GM21528 (cell line): Measurements from ENCODE around the gene TGFB3.
A peak's percentile ranks its signal among the peaks of the same experiment; 100 is the strongest.
"Not testable (repeated sequence)": the region's sequence is repeated elsewhere in the genome, so short reads cannot be mapped to it uniquely, and the experiment has no call there.

ENCODE experiments used
- ATAC-seq: cut with Tn5 transposase; IDR thresholded peaks from one replicate; pipeline ENCODE4 v1.9.1; 2021; ENCODE audit warnings: mild to moderate bottlenecking, moderate library complexity; ENCODE audit not compliant: unreplicated experiment, low FRiP score

The TGFB3 gene

DNA sequence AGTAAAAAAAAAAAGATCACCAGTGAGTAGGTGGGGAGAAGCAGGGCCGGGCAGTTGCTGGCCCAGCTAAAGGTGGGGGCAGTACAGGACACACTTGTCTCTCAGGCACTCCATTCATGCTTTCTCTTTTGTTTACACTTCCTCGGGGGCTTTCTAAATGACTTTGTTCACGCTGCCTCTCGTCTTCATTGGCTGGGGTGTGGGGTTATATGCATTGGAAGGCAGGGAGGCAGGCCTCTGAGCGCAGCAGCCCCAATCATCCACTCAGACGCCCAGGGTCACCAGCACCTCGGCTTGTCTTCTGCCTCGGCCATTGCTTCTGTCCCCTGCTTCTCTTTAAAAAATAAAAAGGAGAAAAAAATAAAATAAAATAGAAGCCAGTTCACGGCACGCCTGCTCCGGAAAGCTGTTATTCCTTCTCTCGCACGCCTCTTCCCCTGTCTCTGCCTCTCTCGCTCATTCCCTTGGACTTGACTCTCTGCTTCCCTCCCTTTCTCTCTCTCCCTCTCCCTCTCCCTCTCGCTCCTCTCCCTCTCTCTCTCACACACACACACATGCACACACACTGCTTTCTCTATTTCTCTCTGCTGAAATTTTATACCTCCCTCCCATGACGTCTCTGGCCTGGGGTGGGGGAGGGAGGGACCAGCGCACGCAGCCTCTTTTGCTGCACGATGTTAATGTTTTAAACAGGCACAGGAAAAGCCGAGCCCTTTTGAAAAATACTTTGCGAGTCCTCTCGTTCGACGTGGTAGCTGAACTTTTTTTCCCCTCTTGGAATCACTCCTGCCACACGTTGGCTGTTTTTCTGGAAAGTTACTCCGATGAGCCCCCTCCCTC, at the start of gene TGFB3:
Gene TGFB3 (minus strand): TSS at position 570 of the 840 bp plus-strand sequence. CDS start 1,102 bp downstream, outside the sequence.
- ATAC-seq = peak; percentile 38

DNA sequence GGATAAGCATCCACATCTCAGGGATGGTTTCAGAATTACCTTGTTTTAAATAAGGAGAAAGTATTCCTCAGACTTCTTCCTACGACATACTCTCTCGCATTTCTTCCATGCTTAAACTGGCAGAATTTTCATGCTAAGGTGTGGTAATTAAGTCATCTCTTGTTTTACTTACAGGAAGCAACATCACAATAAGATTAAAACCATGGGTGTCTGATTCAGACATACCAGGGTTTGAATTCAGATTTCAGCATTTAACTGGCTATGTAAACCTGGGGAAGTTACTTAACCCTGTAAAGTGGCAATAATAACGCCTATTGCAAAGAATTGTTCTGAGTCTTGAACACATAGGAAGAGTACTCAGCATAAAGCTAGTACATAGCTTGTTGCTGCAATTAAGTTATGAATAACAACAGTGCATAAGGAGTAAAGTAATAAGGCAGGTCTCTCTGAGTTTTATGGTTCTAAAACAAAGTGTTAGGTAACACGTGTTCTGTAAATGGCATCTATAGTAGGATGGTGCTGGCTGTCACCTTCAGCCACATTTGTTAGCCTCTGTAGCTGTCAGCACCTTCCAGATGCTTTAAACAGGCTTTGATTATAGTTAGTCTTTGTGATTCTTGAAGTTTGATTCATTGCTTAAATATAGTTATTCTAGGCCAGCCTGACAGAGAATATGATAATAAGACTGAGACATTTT, 42.6 kb upstream of the TGFB3 start:
- ATAC-seq = no peak

DNA sequence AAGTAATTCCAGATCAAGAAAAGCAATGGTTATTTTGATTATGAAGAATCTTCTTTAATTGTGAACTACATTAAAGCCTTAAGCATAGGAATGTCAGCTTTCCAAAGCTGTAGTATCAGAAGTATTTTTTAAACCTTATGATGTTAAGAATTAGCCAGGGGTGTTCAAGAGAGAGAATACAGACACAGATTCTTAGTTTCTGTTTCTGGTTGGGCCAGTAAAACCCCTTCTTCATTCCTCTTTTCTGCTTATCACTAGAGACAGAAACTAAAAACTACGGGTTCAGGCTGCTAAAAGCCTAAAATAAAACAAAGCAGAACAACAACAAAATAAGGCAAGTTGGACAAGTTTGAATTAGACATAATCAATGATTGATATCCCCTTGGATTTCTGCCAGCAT, 42.0 kb upstream of the TGFB3 start:
- ATAC-seq = no peak

DNA sequence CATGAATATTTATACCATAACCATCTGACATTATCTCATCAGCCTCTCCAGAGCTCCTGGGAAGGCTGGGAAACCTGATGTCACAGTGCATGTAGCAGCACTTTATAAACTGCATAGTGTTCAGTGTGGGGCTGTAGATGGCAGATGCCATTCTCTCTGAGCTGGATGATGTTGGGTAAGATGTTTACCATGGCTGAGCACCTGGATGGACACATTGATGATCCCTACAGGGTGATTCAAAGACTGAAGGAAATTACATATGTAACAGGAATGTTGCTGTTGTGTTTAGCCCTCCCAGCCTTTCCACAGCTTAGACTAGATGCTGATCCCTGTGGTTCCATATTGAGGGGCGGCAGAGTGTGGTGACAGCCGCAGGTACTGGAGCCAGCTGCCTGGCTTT, 41.2 kb upstream of the TGFB3 start:
- ATAC-seq = no peak

DNA sequence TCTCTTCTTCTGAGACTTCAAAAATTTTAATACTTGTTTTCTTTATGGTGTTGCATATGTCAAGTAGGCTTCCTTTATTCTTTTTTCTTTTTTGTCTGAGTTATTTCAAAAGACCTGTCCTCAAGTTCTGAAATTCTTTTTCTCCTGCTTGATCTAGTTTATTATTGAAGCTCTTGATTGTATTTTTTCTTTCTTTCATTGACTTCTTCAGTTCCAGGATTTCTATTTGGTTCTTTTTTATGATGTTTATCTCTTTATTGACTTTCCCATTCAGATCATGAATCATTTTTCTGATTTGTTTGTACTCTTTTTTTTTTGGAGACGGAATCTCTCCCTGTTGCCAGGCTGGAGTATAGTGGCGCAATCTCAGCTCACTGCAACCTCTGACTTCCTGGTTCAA, 37.9 kb upstream of the TGFB3 start:
- no peak for ATAC-seq

DNA sequence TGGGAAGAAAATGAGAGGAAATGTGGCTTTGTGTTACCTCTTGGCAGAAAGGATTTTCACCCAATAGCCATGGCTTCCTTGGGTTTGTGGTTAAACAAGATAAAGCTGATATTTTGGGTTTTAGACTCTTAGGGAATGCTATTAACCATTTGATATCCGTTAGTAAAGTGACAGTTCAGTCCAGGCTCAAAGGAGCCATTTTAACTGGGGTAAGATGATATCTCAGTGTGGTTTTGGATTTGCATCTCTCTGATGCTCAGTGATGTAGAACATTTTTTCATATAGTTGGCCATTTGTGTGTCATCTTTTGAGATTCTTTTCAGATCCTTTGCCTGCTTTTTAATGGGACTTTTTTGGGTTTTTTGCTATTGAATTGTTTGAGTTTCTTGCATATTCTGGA, 33.9 kb upstream of the TGFB3 start:
- no peak for ATAC-seq

DNA sequence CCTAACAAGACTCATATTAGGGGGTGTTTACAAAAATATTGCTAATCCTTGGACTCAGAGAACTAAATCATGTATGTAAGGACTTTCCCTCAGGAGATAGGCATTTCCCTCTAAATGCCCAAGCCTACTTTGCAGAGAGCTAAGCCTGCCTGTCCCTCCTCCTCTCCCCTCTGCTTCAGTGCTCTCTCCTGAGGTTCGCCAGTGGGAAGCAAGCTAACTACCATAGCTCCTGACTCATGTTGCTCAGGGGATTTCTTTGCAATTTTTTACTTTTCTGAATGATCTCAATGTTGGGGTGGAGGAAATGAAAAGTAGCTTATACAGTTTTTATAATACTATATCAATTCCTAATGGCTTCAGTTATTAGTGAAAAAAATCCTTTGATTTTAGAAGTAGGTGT, 33.4 kb upstream of the TGFB3 start:
- ATAC-seq = no peak

DNA sequence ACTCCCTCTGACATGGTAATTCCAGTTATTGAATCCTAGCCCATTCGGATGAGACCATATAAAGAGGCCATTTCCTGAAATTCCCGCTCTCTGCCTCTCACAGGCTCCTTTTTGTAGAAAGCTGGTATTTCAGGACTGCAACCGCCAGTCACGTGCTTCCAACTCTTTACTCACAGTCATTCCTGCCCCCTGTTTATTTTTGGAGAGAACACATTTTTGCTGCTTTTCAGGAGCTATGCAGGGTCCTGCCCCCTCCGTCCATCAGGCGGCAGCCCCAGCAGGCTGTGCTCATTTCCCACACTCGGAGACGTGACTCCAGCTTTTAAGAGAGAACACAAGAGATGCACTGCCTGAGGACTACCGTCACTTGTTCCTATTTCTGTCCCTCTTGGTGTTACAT, 30.6 kb upstream of the TGFB3 start:
- ATAC-seq = no peak

DNA sequence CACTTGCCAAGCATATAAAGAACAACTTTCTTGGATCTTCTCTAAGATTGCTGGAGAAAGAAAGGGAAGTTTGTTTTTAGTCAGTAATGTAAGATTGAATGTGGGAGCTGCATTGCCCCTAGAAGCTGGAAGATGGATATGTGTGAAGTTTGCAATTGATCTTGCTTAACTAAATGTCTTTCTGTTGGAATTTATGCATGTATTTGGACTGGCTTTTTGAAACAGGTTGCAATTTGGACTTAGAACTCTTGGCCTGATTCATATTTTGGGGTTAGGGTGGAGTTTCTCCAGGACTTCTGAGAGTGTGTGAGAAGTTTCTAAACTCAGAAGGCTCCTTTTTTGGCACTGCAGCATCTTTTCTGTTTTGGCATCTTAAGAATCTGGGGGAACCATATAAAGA, 30.1 kb upstream of the TGFB3 start:
- ATAC-seq = no peak

DNA sequence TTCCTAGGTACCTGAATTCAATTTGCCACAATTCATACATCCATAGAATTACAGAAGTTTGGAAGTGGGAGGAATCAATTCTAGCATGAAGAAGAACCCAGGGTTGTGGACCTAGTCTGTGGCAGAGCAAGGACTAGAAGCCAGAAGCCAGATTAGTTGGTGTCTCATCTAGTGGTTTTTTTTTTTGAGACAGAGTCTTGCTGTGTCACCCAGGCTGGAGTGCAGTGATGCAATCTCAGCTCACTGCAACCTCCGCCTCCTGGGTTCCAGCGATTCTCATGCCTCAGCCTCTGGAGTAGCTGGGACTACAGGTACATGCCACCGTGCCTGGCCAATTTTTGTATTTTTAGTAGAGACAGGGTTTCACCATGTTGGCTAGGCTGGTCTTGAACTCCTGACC, 27.8 kb upstream of the TGFB3 start:
- ATAC-seq = not testable (repeated sequence)

DNA sequence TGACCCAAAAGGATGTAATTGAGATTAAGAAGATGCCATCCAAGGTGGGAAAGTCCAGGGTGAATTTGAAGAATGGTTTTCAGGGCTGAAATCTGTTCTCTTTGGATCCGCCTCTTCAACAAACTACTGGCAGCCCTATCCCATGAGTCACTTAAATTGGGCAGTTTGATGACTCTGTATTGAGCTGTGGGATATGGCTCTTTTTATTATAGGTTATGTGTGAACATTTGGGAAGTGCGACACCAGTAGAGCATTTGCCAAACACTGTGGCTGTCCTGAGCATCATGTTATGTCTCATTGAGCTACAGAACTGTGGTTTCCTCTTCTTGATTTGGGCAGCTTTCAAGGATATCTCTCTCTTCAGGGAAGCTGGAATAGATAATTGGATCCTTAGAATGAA, 26.1 kb upstream of the TGFB3 start:
- ATAC-seq = no peak

DNA sequence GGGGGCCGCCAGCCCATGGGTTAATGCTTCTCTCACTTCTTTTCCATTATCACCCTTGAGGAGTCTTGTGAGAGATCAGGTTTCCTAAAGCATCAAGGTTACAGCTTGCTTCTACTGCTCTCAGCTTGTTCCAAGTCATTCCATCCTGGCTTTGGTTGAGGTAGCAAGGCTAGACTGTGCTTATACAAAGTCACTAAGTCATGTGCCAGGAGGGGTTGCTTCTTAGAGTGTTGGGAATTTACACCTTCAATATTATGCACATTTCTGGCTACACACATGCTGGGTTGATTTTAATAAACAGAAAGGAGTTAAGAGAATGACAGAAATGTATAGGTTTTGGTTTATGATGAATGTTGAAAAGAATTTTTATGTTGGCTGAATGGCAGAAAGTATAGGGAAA, 25.6 kb upstream of the TGFB3 start:
- no peak for ATAC-seq

DNA sequence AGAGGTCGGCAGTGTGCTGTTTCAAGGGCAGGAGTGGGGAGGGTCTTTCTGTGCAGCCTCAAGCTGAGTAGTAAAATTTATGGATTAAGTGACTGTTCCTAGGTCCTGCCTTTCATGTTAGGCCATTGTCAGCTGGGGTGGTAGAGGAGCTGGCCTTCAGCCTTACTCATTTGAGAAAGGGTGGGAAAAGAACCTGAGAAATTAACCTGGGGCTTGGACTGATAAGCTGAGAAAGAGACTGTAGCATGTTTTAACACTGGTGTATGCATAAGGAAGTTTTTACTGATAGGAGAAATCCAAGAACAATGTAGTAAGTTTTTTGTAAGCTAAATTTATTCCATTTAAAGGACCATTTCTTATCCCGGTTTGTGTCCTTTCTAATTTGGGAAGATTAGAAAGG, 24.5 kb upstream of the TGFB3 start:
- ATAC-seq = no peak

DNA sequence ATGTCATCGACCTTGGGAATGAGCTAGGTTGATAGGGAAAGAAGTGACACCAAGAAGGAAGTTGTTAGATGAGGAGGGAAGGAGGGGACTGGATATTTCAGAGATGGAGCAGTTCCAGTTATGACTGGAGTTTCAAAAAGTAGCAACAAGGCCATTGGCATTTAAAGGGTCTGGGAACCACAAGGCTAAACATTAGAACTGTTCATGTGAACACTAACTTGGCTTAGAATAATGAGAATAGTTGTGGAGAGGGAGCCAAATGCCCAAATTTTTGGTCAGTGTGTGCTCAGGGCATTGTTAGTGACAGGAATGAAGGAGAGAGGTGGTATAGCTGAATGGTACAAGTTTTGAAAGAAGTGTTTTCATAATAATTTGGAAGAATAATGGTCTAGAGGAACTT, 20.6 kb upstream of the TGFB3 start:
- no peak for ATAC-seq

DNA sequence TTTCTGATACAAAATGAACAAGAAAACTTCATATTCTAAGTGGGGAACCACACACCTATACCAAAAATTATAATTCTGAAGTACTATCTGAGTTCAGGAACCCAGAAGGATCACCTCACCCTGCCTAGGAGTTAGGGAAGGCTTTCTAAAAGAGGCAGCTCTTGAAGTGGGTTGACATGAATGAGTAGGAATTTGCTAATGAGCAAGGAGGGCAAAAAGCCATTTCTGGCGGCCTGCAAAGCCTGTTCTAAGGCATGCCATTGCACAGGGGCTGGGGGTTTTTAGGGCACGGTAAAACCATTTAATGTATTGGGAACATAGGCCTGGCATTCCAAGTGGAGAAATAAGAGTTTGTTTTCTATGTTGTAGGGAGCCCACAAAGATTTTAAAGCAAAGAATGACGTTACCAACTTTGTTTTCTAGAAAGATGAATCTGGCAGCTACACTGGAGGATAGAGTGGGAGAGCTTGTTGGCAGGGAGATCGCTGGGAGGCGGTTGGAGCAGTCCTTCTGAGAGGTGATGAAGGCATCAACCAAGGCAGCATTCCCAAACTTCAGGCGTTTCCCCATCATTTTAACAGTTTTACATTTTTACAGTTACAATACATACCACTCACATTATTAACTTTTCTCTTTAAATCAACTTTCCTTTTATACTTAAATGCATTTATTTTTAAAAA, 17.9 kb upstream of the TGFB3 start:
- no peak for ATAC-seq

DNA sequence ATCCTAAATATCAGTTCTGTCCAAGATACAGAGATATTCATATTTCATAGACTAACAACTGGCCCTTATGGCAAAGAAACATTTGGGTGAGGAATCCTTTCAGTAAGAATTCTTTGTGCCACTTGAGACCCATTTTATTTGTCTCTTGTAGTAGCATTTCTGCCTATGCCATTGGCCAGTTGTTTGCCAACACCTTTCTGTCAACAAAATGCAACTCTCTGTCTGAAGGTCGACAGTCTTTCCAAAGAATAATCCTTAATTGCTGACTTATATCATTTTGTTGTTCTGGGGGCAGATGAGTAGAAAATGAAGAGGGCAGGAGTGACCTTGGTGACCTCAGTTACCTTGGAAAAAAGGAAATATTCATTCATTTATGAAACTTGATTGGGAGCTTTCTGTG, 14.7 kb upstream of the TGFB3 start:
- no peak for ATAC-seq

DNA sequence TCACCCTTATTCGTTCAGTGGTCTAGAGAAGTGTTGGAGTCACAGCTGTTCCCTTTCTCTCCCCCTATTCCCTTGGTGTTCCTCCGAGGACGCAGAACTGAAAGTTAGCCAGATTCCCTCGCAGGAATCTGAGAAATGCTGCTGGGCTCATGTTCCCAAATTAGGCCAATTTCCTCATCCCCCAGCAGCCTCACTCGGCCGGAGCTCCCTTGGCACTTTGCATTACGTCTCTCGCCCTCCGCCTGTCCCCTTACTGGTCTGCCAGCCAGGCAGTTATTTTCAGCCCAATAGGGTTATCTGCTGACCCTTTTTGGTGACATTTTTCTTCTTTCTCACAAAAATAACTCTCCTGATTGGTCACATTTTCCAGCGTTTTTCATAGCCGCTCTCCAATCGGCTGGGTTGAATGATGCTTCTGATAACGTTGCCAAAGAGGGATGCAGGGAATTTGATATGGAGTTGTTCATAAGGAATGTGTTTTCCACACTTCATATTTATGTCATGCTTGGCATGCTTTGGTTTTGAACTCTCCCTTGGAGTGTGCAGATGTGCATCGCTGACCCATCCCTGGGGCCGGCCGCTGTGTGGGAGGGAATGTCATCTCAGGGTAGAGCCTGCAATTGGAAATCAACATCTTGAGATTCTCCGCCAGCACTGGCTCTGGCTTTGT, 13.7 kb upstream of the TGFB3 start:
- ATAC-seq = no peak

DNA sequence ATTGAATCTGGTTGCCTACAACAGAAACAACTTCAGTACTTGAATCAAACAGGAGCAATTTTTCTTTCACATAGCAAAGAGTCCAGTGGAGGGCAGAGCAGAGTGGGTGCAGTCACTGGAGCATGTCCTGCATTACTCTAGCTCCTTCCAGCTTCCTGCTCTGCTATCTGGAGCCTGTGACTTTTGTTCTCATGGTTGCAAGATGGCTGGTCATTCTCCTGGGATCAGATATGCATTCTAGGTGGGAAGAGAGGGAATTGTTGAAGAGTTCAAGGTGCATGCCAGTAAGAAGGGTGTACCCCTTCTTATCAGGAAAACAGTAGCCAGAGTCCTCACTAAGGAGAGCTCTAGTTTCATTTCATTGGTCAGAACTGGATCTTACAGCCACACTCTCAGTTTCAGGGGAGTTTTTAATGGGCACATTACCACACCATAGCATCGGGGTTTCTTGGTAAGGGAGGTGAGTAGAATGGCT, 11.8 kb upstream of the TGFB3 start:
- ATAC-seq = peak; percentile 66

DNA sequence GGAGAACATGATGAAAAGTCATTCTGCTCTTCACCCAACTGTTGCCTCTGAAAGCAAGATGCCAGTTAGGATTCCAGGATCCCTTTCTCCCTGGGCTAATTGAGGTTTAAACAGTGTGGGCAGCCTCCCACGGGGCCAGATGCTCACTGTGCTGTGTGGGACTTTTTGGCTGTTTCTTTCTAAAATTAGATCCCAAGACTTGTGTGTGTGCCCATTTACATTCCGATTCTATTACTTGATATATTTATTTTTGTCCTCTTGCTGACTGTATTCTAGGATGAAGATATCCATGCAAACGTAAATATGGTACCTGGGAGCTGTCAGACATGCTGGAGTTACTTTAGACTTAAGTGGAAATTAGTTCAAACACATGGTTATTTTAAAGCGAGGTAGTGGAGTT, 10.0 kb upstream of the TGFB3 start:
- no peak for ATAC-seq

DNA sequence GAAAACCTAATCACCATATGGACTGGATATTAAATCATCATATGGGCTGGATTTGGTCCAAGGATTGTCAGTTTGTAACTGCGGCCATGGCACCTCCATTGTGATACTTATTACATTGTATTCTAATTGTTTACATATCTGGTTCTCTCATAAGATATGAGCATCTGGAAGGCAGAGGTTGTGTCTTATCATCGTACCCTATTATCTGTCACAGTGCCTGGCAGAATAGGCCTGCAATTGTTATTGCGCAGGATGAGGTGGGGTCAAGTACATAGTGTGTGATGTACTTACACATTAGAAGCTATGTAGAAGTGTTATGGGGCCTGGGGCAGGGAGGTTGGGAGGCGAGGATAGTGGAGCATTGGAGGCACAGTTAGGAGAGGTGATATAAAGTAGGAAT, 8.5 kb upstream of the TGFB3 start:
- ATAC-seq = no peak

DNA sequence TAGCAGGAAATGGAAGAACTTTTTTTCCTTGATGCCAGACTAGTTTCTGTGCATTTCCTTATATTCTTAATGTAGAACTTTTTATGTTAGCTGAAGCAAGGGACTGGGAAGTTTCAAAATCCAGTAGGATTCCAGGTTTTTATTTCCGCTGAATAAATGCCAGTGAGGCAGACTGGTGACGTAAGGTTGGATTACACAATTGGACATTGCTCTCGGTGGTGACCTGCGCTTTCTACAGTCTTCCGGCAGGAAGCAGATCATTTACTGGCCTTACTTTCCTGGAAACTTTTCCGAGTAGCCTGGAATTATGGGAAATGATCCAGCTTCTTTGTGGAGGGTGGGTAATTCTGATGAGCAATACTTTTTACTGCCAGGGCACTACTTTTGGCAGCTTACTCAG, 7.3 kb upstream of the TGFB3 start:
- no peak for ATAC-seq
